A673 (cell line): ENCODE measurements around the gene HNF4A. TPM values are rescaled to one million over a fixed set of nuclear protein-coding genes. Genes with fewer than 3 reads are reported as not detected.
A peak's percentile ranks its signal among the peaks of the same experiment; 100 is the strongest.

ENCODE experiments used
- BruUV-seq: library from RNA; stranded (reverse); fragments of 400-500 nt; replicated peaks from 2 replicates; lab custom pipeline; 2021; lab: Mats Ljungman, UMichigan
- CTCF ChIA-PET: fragments of 300-600 bp; sonication (Branson Sonifier 250); formaldehyde crosslinking; loops from one replicate; lab custom pipeline; 2022; ENCODE audit warnings: antibody characterized with exemption; lab: Charles Lee
- POLR2A ChIA-PET: fragments of 300-600 bp; sonication (Branson Sonifier 250); formaldehyde crosslinking; loops from one replicate; lab custom pipeline; 2022; ENCODE audit warnings: antibody characterized with exemption; ENCODE audit not compliant: low non-redundant PET; lab: Charles Lee
- DNase-seq: peaks from one replicate; pipeline ENCODE4 v3.0.0-alpha.2; 2015; ENCODE audit warnings: low spot score
- H3K27ac ChIP-seq: fragments of 200-600 bp; sonication (generic); 2 replicates; pipeline ENCODE4 v1.5.1; 2016; ENCODE audit warnings: mixed run types, low read depth, mild to moderate bottlenecking, mixed read lengths, antibody characterized with exemption, low read length; ENCODE audit not compliant: poor library complexity, severe bottlenecking
- H3K27me3 ChIP-seq: fragments of 200-600 bp; sonication (generic); replicated peaks from 2 replicates; pipeline ENCODE4 v1.6.1; 2017; ENCODE audit warnings: mixed run types, low read depth, mild to moderate bottlenecking, mixed read lengths, antibody characterized with exemption, low read length; ENCODE audit not compliant: insufficient read depth, poor library complexity
- H3K36me3 ChIP-seq: fragments of 200-600 bp; sonication (generic); 2 replicates; pipeline ENCODE4 v1.6.1; 2016; ENCODE audit warnings: mixed run types, mild to moderate bottlenecking, mixed read lengths, antibody characterized with exemption, low read length; ENCODE audit not compliant: insufficient read depth, poor library complexity, severe bottlenecking
- H3K4me1 ChIP-seq: fragments of 200-600 bp; sonication (generic); 2 replicates; pipeline ENCODE4 v1.6.1; 2017; ENCODE audit warnings: mixed run types, mild to moderate bottlenecking, mixed read lengths, antibody characterized with exemption, low read length; ENCODE audit not compliant: insufficient read depth, poor library complexity, severe bottlenecking
- H3K4me3 ChIP-seq: fragments of 200-600 bp; sonication (generic); 2 replicates; pipeline ENCODE4 v1.5.1; 2016; ENCODE audit warnings: low read depth, mixed run types, mild to moderate bottlenecking, mixed read lengths, low read length; ENCODE audit not compliant: poor library complexity, severe bottlenecking
- H3K9me3 ChIP-seq: fragments of 200-600 bp; sonication (generic); 2 replicates; pipeline ENCODE4 v1.6.1; 2016; ENCODE audit warnings: mixed run types, low read depth, mild to moderate bottlenecking, mixed read lengths, antibody characterized with exemption, low read length; ENCODE audit not compliant: poor library complexity, severe bottlenecking
- EZH2 ChIP-seq: fragments of 200-600 bp; sonication (generic); IDR thresholded peaks from 2 replicates; pipeline ENCODE4 v1.6.1; 2017; ENCODE audit warnings: borderline replicate concordance, low read depth, mild to moderate bottlenecking, mixed read lengths, antibody characterized with exemption, low read length; ENCODE audit not compliant: poor library complexity, severe bottlenecking
- intact Hi-C: fragments of 100-400 bp; cut with micrococcal nuclease; formaldehyde crosslinking; loops from one replicate; pipeline ENCODE4 v1.10.0; 2022; ENCODE audit not compliant: unreplicated experiment
- total RNA-seq: library from RNA; stranded (reverse); gene quantifications from 2 replicates; pipeline ENCODE4 v1.2.3, GENCODE V29; 2021
- TF ChIP-seq, protein P1 (sequence below): fragments of 300-800, 200-600 bp; sonication (generic); conservative IDR thresholded peaks from 2 replicates; pipeline ENCODE4 v1.5.1; 2017; ENCODE audit warnings: low read depth, mild to moderate bottlenecking, antibody characterized with exemption, low read length, moderate library complexity, mixed read lengths

The HNF4A gene
- total RNA-seq, 1 experiment from 2014 or later = not detected

DNA sequence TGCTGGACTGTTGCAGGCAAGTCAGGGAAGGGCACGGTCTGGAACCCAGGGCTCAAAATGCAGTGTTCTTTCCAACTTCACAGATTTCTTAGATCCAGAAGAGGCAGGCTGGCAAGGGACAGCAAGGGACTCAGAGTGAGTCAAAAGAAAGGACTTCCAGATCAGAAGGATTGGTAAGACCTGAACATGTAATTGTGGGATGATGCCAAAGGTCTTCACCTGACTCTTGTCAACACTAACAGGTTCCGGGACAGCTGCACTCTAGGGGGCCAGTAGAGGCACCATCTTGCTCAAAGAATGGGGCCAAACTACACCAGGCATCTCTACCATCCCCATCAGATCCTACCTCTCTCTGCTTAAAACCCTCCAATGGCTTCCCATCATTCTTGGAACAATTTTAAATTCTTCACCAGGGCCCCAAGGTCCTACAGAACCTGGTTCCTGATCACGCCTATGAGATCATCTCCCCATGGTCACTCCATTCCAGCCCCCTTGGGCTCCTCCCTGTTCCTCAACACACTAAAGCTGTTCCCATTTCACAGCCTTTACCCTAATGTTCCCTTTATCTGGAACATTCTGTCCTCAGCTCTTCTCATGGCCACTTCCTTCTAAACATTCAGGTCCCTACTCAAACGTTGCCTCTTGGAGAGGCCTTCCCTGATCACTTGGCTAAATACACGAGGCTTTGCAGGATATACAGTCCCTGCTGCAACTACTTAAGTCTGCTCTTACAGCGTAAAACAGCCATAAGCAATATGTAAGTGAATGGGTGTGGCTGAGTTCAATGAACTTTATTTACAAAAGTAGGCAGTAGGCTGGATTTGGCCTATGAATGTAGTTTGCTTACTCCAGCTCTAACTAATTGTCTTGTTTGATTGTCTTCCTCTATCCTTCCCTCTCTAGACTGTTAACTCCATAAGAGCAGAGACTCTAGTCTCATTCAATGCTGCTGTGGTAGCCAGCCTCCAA is 90.5 kb downstream of the HNF4A start:
- CTCF ChIA-PET = no interaction called here
- no peak overlapping the region for H3K27ac ChIP-seq
- H3K9me3 ChIP-seq = no peaks in the 10 kb centered on the region
- BruUV-seq = no TSS peak
- no peaks in the 10 kb centered on the region for H3K36me3 ChIP-seq
- TF ChIP-seq, protein P1, sequence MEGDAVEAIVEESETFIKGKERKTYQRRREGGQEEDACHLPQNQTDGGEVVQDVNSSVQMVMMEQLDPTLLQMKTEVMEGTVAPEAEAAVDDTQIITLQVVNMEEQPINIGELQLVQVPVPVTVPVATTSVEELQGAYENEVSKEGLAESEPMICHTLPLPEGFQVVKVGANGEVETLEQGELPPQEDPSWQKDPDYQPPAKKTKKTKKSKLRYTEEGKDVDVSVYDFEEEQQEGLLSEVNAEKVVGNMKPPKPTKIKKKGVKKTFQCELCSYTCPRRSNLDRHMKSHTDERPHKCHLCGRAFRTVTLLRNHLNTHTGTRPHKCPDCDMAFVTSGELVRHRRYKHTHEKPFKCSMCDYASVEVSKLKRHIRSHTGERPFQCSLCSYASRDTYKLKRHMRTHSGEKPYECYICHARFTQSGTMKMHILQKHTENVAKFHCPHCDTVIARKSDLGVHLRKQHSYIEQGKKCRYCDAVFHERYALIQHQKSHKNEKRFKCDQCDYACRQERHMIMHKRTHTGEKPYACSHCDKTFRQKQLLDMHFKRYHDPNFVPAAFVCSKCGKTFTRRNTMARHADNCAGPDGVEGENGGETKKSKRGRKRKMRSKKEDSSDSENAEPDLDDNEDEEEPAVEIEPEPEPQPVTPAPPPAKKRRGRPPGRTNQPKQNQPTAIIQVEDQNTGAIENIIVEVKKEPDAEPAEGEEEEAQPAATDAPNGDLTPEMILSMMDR = no peak
- no peak for TF ChIP-seq EZH2
- no peak overlapping the region for H3K4me3 ChIP-seq
- no peak for DNase-seq
- H3K4me1 ChIP-seq = no peaks in the 10 kb centered on the region
- POLR2A ChIA-PET = no interaction called here
- no peaks in the 10 kb centered on the region for H3K27me3 ChIP-seq
- intact Hi-C loops = no loop called here

GRCh38 chr20:44447827-44448419 is 92.4 kb downstream of the HNF4A start:
- H3K9me3 ChIP-seq = no peaks in the 10 kb centered on the region
- no peak overlapping the region for H3K4me3 ChIP-seq
- TF ChIP-seq, protein P1 = no peak
- no peak for TF ChIP-seq EZH2
- H3K27me3 ChIP-seq = no peaks in the 10 kb centered on the region
- no TSS peak for BruUV-seq
- no peak overlapping the region for H3K27ac ChIP-seq
- H3K4me1 ChIP-seq = no peaks in the 10 kb centered on the region
- no peak for DNase-seq
- intact Hi-C loops = no loop called here
- CTCF ChIA-PET = no interaction called here
- POLR2A ChIA-PET = no interaction called here
- H3K36me3 ChIP-seq = no peaks in the 10 kb centered on the region

- no peaks in the 10 kb centered on the region for H3K9me3 ChIP-seq
- no peaks in the 10 kb centered on the region for H3K36me3 ChIP-seq
- no peak for TF ChIP-seq EZH2
- TF ChIP-seq, protein P1 = peak; percentile 66
- no peak overlapping the region for H3K4me3 ChIP-seq
- H3K27me3 ChIP-seq = no peaks in the 10 kb centered on the region
- no TSS peak for BruUV-seq
- H3K4me1 ChIP-seq = no peaks in the 10 kb centered on the region
- ChIA-PET POLR2A (no interaction called here), CTCF (no interaction called here)
- intact Hi-C loops = no loop called here
- no peak overlapping the region for H3K27ac ChIP-seq
- DNase-seq = peak; percentile 46
Measured at GRCh38 chr20:44448753-44449546, 93.5 kb downstream of the HNF4A start.
